ENCODE measurements around the gene TMEM239.
"Not testable (repeated sequence)": the region's sequence is repeated elsewhere in the genome, so short reads cannot be mapped to it uniquely, and the experiment has no call there.

TMEM239 gene

DNA sequence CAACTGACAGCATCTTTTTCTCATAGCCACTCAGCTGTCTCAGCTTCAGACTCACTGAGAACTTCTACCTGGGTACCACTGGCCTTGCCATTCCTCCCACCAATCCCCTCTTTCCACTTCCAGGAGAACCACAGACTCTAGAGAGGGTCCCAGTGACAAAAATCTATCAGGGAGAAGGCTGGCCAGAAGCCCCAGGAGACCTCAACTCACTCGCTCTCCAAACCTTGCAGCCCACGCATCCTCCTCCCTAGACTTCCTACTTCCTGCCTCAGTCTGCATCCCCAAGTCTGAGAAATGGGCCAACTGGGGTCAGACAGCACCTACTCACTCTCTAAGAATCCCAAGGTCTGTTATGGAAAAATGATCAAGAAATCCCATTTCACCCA, 1.2 kb downstream of the TMEM239 start:
- in situ Hi-C loops (cut with MboI; ENCODE audit: low pct_unique_long_range_greater_than_20kb, low sequenced_read_pairs): no loop called here
- no peak for DNase-seq

GRCh38 chr20:2817891-2818595, 1.9 kb downstream of the TMEM239 start:
- DNase-seq: no peak
- in situ Hi-C loops (cut with MboI; ENCODE audit: low pct_unique_long_range_greater_than_20kb, low sequenced_read_pairs): no loop called here

DNA sequence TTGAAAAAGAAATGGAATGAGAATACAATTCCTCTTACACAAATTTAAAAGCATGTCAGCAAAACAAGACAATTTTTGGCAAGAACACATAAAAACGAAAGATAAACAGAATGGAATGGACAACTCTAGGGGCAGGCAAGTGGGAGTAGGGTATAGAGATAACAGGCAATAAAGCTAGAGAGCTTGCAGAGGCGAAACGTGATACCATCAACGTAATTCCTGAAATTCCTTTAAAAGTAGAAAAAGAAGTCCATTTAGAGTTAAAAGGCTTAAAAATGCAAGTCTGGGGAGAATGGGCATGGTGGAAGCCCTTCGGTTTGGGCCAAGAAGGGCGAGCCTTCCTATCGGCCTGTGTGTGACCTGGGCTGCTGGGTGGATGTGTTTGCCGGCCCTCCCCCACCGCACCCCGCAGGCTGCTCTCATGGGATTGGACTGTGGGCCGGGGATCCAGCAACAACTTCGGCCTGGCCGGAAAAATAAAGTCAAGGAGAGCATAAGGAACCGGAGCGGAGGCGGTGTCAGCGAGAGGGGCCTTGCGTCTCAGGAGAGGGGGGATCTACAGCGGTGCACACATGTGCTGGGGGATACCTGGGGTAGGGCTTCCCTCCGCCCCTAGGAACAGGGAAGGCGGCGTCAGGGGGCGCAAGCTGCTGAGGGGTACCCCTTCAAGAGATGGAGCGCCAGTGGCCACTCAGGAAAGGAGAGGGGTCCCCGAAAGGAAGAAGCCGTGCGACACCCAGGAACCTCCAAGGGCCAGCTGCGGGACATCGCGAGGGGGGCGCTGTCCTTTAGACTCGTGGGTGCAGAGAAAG, 4.1 kb downstream of the TMEM239 start:
- no peak for DNase-seq
- in situ Hi-C loops (cut with MboI; ENCODE audit: low pct_unique_long_range_greater_than_20kb, low sequenced_read_pairs): no loop called here

GRCh38 chr20:2820896-2821869, 5.0 kb downstream of the TMEM239 start:
- in situ Hi-C loops (cut with MboI; ENCODE audit: low pct_unique_long_range_greater_than_20kb, low sequenced_read_pairs): no loop called here
- DNase-seq: no peak

DNA sequence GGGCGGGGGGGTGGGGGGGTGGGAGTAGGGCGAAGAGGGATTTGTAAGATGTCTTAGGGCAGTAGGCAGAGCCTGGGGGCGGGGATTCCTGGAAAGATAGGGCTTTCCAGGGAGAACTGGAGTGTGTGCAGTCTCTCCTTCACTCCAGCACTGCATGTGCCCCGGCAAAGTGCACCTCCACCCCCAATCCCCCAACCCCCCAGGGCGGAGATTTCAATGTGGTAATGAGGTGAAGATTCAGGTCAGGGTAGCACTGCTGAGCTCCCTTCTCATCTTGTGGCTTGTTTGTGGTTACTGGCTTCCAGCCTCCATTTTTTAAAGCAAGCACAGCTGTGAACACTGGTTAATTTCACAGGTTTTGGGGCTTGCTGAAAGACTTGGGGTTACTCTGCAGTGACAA, 5.9 kb downstream of the TMEM239 start:
- in situ Hi-C loops (cut with MboI; ENCODE audit: low pct_unique_long_range_greater_than_20kb, low sequenced_read_pairs): no loop called here
- peak; percentile 42 for DNase-seq

DNA sequence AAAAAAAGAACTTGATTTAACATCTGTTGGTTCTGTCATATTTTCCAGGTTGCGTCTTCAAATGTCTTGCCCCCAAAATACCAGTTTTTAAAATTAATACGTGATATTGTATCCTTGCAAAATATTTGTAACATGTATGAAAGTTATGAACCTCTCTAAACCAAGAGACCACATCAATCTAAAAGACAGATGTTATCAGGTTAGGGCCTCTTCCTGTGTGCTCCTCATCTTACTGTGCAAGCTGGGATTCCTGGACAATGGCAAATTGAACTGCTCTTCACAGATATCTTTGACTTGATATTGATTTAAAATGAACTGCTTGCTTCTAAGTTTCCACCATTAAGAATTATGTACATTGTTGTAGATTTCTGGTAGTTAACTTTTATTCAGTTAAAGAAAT, 9.6 kb downstream of the TMEM239 start:
- in situ Hi-C loops (cut with MboI; ENCODE audit: low pct_unique_long_range_greater_than_20kb, low sequenced_read_pairs): no loop called here
- DNase-seq: no peak

DNA sequence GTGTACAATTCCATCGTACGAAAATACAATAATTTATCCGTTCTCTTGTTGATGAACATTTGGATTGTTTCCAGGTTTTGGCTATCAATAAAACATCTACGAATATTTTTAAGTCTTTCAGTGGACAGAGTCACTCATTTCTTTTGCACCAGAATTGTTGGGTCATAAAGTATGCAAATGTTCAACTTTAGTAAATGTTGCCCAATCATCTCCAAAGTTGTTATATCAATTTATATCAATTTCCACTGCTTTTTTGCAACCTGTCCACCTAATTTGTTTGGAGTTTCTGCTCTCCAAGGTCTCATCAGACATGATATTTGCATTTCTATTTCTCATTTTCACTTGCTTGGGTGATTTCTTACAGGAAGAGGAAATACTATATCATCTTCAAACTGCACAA, 10.5 kb downstream of the TMEM239 start:
- in situ Hi-C loops (cut with MboI; ENCODE audit: low pct_unique_long_range_greater_than_20kb, low sequenced_read_pairs): no loop called here
- DNase-seq: peak; percentile 13

DNA sequence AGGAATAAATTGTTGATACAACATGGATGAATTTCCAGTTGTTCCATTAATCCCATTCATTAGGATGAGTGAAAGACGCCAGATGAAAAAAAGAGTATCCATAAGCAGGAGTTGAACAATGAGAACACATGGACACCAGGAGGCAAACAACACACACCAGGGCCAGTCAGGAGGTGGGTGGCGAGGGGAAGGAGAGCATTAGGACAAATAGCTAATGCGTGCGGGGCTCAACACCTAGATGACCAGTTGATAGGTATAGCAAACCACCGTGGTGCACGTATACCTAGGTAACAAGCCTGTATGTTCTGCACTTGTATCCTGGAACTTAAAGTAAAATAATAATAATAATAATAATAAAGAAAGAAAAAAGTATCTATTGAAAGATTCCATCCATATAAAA, 13.2 kb downstream of the TMEM239 start:
- DNase-seq: no peak
- in situ Hi-C loops (cut with MboI; ENCODE audit: low pct_unique_long_range_greater_than_20kb, low sequenced_read_pairs): no loop called here

DNA sequence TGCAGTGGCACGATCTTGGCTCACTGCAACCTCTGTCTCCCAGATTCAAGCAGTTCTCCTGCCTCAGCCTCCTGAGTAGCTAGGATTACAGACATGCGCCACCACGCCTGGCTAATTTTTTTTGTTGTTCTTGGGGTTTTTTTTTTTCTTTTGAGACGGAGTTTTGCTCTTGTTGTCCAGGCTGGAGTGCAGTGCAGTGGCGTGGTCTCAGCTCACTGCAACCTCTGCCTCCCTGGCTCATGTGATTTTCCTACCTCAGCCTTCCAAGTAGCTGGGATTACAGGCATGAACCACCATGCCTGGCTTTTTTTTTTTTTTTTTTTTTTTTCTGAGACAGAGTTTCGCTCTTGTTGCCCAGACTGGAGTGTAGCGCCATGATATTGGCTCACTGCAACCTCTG, 15.0 kb downstream of the TMEM239 start:
- in situ Hi-C loops (cut with MboI; ENCODE audit: low pct_unique_long_range_greater_than_20kb, low sequenced_read_pairs); DNase-seq: not testable (repeated sequence)

GRCh38 chr20:2833761-2834160, 17.6 kb downstream of the TMEM239 start:
- in situ Hi-C loops (cut with MboI; ENCODE audit: low pct_unique_long_range_greater_than_20kb, low sequenced_read_pairs): no loop called here
- no peak for DNase-seq

DNA sequence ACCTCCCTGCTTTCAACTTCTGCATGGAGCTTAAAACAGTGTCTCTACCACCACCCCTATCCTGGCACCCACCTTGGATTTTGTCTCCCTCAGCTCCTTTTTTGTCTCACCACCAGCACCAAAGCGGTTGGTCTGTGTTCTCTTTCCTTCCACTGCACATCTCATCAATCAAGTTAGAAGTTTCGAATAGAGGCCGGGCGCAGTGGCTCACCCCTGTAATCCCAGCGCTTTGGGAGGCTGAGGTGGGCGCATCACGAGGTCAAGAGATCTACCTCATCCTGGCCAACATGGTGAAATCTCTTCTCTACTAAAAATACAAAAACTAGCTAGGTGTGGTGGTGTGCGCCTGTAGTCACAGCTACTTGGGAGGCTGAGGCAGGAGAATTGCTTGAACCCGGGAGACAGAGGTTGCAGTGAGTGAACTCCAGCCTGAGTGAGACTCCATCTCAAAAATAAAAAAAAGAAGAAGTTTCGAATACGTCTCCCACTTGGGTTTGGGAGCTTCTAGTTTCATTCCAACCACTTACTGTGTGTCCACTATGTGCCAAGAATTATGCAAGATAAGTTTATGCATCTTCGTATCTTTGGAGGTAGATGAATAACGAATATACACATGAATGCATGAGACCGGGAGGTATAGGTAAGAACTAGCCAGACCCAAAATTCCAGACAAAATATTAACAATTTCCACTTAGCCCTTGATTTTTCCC, 18.4 kb downstream of the TMEM239 start:
- in situ Hi-C loops (cut with MboI; ENCODE audit: low pct_unique_long_range_greater_than_20kb, low sequenced_read_pairs): no loop called here
- no peak for DNase-seq

GRCh38 chr20:2835331-2835796, 19.2 kb downstream of the TMEM239 start:
- in situ Hi-C loops (cut with MboI; ENCODE audit: low pct_unique_long_range_greater_than_20kb, low sequenced_read_pairs): no loop called here
- no peak for DNase-seq

DNA sequence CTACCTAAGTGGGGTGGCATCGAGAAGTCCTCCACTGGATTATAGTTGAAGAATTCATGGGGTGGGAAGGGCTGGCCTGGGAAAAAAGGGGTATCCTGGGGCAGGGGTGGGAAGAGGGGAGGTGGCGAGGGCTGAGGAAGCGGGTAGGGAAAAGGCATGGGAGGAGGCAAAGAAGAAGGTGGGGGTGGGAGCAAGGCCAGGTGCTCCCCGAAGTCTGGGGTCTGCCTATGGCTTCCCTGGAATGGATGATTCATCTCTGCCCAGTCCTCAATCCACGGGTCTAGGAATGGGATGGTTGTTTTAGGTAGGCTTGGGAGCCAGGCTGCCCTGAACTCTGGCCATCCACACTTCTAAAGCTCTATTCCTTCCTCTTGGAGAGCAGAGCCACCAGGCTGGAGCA, 19.9 kb downstream of the TMEM239 start:
- in situ Hi-C loops (cut with MboI; ENCODE audit: low pct_unique_long_range_greater_than_20kb, low sequenced_read_pairs): no loop called here
- DNase-seq: no peak

DNA sequence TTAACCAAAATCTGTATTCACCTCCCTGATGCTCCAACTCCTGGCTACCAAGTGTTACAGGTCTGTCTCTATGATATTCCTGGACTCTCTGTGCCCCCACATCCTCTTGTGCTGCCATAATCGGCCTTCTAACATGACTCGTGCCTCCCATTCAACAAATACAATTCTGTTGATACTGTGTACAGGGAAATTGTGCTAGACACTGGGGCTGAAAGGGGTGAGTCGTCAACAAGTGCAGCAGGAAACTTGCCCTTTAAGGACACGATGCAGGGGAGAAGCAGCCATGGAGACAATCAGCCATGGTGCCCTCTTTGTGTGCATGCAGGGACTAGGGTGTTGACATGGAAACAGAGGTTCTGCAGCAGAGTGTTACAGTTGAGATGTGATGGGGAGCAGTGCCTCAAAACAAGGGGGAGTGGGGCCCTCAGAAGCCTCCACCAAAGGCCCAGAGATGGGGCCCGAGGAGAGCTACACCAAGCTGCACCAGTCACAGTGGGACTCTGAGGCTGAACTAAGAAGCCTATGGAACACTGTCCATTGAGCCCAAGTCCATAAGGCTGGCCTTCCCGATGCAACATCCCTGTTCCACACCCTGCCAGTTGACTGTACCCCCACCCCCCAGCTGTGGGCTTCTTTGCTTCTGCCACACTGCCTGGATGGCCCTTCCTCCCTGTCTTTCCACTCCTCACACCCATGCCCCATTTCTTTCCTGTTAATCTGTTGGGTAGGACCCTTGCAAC, 21.2 kb downstream of the TMEM239 start:
- DNase-seq: no peak
- in situ Hi-C loops (cut with MboI; ENCODE audit: low pct_unique_long_range_greater_than_20kb, low sequenced_read_pairs): no loop called here

- DNase-seq: no peak
- in situ Hi-C loops (cut with MboI; ENCODE audit: low pct_unique_long_range_greater_than_20kb, low sequenced_read_pairs): no loop called here
Observed at GRCh38 chr20:2838170-2838797, 22.1 kb downstream of the TMEM239 start.

GRCh38 chr20:2838847-2839671, 22.9 kb downstream of the TMEM239 start:
- in situ Hi-C loops (cut with MboI; ENCODE audit: low pct_unique_long_range_greater_than_20kb, low sequenced_read_pairs): no loop called here
- DNase-seq: no peak

DNA sequence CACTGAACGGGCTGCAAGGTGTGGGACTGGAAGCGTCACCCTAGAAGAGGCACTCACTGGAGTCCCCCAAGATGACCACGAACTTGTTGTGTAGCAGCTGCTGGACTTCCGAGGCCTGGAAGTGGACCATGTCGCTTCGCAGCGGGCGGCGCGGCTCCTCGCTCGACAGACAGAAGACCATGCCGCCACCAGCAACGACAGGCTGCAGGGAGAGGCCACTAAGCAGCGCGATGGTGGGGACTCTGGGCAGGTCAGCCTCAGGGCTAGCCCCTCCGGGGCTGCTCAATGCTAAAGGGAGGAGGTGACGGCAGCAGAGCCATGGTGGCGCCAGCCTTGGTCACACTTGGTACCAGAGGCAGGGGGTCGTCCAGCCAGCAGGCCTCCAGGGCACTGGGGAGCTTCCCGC, 23.6 kb downstream of the TMEM239 start:
- DNase-seq: no peak
- in situ Hi-C loops (cut with MboI; ENCODE audit: low pct_unique_long_range_greater_than_20kb, low sequenced_read_pairs): no loop called here
